Tibial nerve (tissue), 4 donors: Measurements from ENCODE around the gene FBXW2.

ENCODE experiments used
- EP300 ChIP-seq, 2 donors: sonication (generic); formaldehyde crosslinking; IDR thresholded peaks; one replicate each; pipeline ENCODE4 v1.6.1; 2017; ENCODE audit warnings: antibody characterized with exemption in 2 of 2, mild to moderate bottlenecking in 1 of 2
- POLR2A ChIP-seq, 2 donors: fragments of 450-650 bp; IDR thresholded peaks; one replicate each; pipeline ENCODE4 v1.6.1; 2017; ENCODE audit warnings: antibody characterized with exemption in 2 of 2, mild to moderate bottlenecking in 2 of 2, moderate library complexity in 2 of 2
- TF ChIP-seq, protein P1 (sequence below), 5 experiments: fragments of 200-600 bp in 3 of 5; fragments of 450-650 bp in 2 of 5; sonication (generic) in 3 of 5; IDR thresholded peaks; one replicate each; pipeline ENCODE4 v1.5.1; 2016 to 2019; ENCODE audit warnings: antibody characterized with exemption in 5 of 5, mild to moderate bottlenecking in 3 of 5, moderate library complexity in 2 of 5

DNA sequence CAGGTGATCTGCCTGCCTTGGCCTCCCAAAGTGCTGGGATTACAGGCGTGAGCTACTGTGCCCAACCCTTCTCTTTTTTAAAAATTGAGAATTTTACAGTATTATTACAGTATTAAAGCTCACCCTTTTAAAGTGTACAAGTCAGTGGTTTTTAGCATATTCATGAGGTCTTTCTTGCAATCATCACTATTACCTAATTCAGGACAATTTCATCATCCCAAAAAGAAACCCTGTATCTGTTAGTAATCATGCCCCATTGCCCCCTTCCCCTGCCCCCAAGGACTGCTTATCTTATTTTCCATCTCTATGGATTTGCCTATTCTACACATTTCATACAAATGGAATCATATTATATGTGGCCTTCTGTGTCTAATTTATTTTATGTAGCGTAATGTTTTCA, 56.3 kb downstream of the FBXW2 start:
- TF ChIP-seq POLR2A (IDR thresholded peaks at IDR 0.05) (no peak), EP300 (IDR thresholded peaks at IDR 0.05) (no peak)
- TF ChIP-seq, protein P1, sequence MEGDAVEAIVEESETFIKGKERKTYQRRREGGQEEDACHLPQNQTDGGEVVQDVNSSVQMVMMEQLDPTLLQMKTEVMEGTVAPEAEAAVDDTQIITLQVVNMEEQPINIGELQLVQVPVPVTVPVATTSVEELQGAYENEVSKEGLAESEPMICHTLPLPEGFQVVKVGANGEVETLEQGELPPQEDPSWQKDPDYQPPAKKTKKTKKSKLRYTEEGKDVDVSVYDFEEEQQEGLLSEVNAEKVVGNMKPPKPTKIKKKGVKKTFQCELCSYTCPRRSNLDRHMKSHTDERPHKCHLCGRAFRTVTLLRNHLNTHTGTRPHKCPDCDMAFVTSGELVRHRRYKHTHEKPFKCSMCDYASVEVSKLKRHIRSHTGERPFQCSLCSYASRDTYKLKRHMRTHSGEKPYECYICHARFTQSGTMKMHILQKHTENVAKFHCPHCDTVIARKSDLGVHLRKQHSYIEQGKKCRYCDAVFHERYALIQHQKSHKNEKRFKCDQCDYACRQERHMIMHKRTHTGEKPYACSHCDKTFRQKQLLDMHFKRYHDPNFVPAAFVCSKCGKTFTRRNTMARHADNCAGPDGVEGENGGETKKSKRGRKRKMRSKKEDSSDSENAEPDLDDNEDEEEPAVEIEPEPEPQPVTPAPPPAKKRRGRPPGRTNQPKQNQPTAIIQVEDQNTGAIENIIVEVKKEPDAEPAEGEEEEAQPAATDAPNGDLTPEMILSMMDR (IDR thresholded peaks at IDR 0.05): no peak
